HuH-7.5 (cell line): ENCODE data around the gene KCNIP4.

Source experiments
- DNase-seq: peaks from one replicate; pipeline ENCODE4 v3.0.0; 2011; ENCODE audit warnings: low spot score

The KCNIP4 gene

DNA sequence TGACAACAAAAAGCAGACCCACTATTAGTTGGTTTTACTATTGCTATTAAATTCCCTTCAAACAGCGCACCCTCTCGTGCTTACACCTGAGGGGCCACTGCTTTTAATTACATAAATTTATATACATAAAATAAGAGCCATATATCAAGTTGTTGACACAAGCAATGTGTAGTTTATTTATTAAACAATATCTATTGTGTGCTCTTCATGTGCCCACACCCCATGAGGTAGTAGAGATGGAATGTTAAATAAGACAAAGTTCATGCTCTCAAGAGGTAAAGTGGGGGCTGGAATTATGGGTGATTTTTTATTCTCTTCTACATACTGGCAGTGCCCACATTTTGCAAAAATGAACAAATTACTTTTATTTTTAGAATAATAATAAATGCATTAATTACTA lies 47.3 kb downstream of the KCNIP4 start:
- no peak for DNase-seq

DNA sequence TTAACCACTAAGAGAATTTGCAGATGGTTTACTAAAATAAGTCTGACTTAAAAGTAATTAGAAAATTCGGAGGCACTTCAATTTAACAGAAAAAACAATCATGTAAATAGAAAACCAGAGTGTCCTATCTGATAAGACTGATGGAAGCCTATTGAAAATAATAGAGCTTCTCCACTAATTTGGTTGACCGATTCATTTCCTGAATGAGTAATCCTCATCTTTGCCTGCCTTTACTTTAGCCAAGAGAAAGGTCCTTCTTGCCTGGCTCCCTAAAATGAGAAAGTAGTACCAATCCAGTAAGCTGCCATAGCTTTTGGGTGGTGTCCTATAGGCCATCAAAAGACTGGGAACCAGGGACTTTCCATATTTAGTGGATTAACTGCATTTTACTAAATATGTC lies 48.4 kb downstream of the KCNIP4 start:
- DNase-seq: no peak

DNA sequence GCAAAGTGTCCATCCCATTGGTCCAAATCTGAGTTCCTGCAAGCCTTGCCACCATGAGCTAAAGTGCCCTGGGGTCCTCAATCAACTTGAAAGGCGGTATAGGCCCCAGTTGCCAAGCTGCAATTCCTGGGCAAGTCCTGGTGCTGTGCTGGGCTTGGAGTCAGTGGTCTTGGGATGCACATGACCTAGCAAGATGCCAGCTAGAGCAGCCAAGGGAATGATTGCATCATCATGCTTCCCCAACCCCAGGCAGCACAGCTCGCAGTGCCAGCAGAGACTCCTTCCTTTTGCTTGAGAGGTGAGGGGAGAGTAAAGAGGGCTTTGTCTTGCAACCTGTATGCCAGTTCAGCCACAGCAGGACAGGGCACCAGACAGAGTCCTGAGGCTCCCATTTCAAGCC lies 50.5 kb downstream of the KCNIP4 start:
- DNase-seq: no peak

DNA sequence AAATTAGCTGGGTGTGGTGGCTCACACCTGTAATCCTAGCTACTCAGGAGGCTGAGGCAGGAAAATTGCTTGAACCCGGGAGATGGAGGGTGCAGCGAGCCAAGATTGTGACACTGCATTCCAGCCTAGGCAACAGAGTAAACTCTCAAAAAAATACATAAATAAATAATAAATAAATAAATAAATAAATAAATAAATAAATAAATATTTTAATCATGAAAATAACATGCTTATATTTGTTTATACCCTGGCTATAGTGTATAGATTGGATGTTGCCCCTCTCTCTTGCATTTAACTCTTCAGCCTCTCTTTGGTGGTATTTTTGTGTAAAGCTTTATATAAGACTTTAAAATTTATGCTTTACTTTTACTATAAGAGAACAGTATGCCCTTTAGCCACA lies 51.8 kb downstream of the KCNIP4 start:
- no peak for DNase-seq

DNA sequence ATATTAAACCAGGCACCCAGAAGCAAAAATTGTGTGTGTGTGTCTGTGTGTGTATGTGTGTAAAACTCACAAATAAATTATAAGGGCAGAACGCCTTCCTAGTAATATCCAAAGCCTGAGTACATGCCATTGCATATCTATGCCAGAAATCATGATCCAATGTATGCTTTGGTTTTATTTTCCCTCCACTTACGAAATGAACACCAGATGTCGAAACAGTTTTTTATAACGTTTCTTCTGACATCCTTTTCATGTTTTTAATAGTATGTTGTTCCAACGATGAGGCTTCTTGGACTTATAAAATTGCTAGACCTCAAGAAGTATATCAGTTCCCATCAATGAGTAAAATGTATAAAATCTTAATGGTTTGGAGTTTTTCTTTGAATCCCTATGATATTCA lies 55.4 kb downstream of the KCNIP4 start:
- no peak for DNase-seq

DNA sequence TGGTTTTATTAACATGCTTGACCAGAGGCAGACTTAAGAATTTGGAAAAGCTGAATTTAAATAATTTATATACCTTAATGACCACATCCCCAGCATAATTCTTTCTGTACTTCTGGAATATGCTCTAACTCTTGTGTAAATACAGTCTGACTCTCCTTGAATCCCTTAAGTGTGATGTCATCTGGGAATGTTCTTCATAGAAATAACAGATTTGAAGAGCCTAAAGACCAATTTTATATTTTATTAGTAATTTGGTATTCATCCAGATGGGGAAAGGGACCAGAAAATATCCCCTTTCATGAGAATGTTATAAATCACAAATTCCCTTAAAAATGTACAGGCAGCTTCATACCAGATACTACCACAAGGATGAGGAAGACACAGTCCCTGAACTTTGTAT lies 58.3 kb downstream of the KCNIP4 start:
- DNase-seq: no peak

DNA sequence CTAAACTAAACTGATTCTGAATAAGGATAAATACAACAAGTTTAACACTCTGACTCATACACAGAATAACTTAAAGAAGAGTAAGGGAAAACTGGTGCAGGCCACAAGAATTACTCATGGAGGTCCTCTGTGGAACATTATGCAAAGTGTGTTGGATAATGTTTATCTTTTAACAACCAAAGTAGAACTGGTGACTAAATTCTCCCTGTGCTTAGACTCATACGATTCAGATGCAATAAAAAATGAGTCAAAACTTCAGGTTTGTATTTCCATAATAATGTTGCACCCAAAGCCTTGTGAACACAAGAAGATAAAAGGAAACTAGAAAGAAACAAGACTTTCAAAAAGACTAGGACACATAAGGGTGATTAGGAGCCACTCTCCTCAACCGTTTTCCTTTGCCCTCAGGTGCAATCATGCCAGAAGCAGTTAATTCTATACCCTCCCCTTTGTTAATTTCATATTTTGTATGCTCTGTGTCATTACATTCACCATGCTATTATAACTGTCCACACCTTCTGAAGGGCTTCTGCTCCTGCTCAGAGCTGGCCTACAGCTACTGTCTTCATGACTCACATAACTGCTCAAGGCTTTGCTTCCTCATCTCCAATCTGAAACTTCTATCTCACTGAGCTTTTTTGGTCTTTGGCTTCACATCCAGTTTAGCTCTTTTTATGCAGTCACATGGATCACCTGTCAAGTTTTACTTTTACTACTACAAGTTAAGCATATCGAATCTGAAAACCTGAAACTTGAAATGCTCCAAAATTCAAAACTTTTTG lies 60.2 kb downstream of the KCNIP4 start:
- DNase-seq: no peak

DNA sequence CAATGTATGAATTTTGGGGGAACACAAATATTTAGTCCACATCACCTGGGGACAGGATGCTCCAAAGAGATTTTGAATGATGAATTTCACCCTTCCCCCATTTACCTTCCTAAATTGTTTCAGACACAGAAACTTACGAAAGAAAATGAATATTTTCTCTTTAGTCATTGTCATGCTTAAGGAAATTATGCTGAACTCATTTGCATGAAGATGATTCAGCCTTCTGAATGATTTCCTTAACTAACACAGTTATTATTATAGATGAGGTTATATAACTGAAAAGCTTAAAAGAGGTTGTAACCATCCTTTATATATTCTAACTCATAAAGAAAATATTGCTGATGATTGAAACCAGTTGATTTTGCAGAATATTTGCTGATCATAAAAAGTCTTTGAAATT lies 61.1 kb downstream of the KCNIP4 start:
- no peak for DNase-seq

DNA sequence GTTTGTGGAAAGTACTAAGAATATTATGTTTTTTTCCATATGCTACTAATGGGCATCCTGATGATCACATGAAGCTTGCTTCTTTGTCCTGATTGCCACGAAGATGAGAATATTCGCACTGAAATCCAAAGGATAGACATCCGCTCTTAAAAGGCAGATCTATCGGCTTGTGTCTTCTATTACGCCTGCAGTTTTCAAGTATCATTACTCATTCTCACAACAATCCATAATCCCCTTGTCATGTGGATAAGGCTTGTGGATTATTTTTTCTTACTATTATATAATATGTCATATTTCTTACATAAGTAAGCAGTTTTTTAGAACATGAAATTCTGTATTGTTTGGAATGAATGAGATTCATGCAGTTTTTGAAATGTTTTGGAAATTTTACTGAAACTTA lies 62.8 kb downstream of the KCNIP4 start:
- no peak for DNase-seq

DNA sequence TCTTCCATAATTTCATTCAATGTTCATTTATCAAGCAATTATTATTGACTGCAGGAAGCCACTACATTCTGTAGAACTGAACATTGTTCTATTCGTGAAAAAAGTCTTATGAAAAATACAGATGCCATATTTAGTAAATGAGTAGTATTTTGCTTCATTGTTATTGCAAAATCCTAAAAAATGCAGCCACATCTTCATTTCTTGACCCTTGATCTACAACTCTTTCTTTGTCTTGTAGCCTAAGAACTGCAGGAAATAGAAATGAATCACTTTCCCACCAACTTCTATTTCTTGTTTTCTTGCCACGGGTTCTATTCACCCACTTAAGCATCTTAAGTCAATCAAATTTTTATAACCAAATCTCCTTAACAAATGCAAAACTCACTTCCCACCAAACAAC lies 63.3 kb downstream of the KCNIP4 start:
- no peak for DNase-seq

DNA sequence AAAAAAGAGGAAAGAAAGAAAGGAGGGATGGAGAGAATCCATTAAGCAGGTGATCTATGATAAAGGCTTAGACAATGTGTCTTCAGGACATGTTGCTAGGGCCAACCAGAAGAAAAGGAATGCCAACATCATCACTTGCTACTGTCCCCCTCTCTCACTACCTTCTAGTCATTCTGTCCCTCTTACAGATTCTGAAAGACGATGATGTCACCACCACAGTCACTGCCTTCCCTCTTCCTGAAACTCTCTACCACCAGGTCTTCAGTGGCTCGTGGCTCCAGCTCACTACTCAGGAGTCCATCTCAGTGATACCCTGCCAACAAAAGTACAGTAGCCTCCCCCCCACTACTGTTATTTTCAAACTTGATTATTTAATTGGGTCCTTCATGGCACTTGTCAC lies 64.0 kb downstream of the KCNIP4 start:
- DNase-seq: no peak

DNA sequence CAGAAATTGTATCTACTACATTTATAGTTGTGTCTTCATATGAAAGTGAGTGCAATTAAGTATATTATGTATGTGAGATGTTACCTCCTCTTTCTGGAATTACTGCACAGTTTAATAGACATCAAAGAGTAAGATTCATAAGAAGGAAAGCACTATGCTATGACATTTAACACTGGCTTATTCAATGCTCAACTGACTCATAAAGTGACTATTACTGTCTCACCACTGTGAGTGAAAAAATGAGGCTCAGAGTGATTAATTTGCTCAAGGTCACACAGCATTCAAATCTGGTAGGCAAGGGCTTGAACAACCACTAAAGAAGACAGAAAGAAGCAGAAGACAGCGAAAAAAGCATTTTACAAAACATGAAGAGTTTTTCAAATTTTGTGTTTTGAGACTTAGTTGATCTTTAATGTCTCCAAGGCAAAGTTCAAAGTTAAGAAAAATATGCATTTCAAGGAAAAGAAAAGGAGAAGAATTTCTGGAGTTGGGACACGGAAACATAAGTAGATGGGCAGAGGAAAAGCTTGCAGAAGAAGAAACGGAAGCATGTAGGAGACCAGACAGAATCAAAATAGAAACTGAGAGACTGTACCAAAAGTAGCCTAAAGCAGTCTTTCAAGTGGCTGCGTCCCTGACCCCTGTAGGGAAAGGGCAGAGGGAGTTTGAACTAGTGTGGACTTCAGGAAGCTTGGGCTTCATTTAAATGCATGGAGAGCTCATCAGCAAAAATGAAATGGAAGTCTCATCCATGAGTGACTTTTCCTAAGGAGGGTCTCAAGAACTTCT lies 66.3 kb downstream of the KCNIP4 start:
- no peak for DNase-seq

DNA sequence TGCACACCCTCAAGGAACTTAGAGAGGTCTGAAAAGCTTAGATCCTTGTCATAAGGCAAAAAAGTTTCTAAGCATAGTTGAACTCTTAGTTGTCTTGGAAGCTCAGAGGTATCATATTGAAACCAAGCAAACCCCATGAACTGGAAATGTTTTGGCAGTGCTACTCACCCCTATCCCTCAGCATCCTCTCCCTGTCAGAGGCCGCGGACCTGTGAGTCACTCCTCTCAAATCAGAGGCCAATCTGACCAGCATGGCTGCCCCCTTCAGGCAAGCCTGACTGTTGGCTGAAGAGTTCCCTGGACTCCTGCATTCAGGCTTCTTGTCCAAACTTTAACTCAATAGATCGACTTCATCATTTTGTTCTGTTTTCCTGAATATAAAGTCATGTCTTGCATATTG lies 69.4 kb downstream of the KCNIP4 start:
- no peak for DNase-seq

DNA sequence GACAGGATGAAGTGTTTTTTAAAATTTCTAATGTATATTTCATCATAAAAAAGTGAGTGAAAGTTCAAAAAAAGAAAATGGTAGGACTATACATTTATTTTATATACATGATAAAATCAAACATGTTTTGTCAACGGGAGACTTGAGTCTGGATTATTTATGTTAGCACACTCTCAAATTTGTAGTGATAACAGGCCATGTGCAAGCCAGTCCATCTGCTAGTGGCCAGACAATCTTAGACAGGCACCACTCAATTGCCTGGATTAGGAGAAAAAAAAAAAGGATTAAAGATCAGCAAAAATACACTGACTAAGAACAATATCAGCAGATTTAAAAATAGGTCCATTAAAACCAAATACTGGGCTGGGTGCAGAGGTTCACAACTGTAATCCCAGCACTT lies 71.9 kb downstream of the KCNIP4 start:
- no peak for DNase-seq

DNA sequence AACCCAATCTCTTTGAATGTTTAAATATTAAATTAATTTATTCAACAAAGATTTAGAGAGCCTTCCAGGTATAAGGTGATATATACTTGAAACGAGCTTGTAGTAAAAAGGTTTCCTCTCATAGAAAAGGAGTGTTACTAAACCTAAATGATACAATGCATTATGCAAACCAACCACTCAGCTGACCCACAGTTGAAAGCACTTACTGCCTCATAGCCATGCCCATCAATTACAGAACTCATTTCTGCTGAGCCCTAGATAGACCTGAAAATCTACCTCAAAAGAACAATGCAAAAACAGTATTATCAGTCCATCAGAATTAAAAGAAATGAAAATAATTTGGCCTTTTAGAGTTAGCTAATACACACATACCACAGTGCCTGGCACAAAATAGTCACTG lies 75.4 kb downstream of the KCNIP4 start:
- DNase-seq: no peak

DNA sequence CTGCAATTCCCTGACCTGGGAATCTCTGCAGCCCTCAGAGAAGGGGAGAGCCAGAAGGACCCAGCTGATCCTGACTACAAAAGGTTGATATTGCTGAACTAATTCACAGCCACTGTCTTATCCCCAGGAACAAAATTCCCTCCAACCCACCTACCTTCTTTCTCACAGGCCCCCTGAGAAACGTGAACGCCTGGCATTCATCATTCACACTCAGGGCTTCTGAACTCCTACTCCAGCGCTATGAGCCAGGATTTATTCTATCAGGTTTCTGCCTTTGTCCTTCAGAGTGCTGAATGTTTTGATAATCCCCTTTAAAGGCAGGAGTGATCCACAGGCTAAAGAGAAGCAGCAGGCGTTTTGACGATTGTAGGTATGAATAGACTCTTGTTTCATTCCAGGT lies 76.5 kb downstream of the KCNIP4 start:
- no peak for DNase-seq

DNA sequence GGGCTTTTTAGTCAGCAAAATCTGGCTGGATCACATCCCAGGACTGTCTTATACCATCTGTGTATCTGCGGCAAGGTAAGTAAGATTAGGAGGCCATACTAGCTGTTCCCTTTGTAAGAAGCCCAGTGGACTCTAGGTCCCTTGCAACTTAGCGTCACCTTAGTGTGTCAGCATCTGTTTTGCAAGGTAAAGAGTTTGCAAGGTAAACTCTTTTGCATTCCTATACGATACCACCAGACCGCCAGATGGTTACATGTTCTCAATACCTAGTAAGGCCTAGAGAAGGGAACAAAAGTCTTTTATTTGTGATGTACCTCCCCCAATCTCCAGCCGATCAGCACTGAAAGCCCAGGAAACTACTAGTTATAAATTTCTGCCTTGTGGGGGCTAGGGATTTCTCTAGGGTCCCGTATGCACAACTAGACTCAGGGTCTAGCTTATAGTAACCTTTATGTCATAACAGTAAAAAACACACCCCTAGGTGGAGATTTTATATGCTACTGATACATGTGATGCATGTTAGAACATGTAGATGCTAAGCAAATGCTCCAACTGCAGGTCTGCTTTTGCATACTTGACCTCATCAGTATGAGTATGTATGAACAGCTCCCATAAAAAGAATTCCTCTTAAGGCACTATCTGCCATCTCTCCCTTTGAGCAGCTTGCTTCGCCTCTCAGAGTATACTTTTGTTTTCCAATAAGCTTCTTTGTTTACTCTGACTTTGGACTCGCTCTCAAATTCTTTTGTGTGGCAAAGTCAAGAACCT lies 78.4 kb downstream of the KCNIP4 start:
- DNase-seq: no peak

DNA sequence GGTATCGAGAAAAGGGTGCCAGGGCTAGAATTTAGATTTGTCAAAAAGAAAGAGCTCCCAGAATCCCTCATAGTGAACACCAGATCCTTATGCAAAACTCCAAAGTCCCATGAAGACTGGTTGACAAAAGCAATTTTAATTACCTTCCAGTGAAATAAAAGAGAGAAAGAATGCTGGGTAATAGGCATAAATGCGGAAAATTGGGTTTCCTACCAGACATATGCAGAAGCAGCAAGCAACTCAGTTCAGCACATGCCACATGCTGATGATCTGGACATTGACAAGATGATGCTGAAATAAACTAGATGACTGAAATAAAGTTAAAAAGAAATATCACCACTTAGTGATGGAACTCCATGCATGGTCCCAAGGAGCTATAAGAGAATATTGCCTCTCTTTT lies 83.9 kb downstream of the KCNIP4 start:
- DNase-seq: no peak

DNA sequence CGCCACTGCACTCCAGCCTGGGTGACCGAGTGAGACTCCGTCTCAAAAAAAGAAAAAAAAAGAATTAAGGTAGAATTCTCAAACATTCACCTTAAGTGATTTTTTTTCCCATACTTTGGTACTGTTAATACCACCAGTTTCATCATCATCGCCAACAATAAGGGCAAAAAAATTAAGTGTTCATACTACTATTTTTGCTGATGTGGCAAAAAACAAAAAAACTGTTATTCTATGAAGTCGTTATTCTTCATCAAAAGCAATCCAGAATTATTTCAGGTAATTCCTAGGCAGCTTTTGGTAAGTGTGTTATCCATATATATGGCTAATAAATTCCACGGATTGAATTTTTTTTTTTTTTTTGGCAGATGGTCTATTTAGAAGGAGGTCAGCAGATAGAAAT lies 85.7 kb downstream of the KCNIP4 start:
- DNase-seq: no peak

DNA sequence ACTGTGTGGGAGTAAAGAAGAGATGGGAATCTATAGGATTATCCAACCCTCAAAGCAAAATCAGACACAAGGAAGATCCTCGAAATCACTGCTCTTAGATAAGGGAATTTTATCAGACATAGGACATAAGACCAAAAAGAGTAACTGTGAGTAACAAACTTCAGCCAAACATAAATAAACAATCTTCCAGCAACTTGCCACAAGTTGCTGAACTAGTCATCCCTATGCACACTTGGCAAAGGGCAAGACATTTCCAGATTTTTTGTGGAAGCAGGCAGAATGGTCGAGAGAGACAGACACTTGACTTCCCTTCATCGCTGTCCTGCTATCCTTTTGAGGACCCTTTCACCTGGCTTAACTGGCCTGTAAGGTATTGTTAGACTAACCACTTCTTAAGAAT lies 89.6 kb downstream of the KCNIP4 start:
- DNase-seq: no peak

DNA sequence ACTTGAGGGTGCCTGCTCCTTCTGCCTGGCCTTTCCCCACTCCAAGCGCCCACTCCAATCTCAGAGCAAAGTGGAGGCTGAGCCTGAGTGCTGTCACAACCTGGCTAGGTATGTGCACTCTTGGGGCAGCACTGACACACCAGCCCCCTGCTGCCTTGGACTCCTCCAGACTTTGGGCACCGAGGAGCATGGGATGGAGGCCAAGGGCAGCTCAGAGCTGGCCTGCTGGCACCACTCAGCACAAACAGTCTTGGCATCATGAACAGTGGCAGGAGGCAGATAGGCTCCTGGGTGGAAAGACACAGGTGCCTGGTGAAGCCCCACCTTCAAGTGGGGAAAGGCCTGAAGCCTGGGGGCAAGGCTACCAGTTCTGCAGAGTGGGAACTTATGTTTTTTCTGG lies 91.8 kb downstream of the KCNIP4 start:
- no peak for DNase-seq

DNA sequence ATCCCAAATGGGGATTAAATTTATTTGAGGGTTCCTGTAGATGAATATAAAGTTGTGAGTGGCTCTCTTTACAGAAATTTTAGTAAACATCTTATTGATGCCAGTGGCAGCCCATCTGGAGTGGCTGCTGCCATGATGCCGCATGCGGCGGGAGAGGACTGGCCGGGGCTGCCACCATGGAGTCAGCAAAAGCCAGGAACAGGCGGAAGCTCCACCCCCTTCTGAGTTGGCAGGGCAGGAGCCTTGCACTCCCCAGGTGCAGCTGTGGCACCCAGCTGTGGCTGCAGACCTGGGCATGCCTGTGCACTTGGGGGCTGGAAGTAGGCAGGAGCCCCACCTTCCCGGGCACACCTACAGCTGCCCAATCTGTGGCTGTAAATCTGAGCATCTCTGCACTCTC lies 92.3 kb downstream of the KCNIP4 start:
- no peak for DNase-seq

DNA sequence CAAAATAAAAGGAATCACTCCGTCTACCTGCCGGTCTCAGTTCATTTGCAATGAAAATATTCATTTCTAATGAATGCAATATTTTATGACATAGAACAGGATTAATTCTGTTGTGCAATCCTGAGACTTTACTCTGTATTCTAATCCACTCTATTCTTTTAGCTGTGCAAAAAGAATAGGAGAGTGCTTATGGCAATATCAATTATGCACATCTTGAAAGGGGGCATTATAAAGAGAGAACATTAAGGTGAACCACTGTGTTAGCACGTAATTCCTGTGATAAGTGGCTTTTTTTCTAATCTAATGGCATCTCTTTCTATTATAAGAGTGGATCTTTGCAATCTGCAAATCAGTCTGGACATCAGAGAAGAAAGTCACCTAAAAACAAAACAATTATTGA lies 99.5 kb downstream of the KCNIP4 start:
- no peak for DNase-seq
